Upper lobe of left lung (tissue), 4 donors: Measurements from ENCODE around the gene CYCS.

Source experiments
- EP300 ChIP-seq, 4 donors: sonication (generic); formaldehyde crosslinking; IDR thresholded peaks; one replicate each; pipeline ENCODE4 v1.5.1; 2017; ENCODE audit warnings: antibody characterized with exemption in 4 of 4, control low read depth in 2 of 4
- TF ChIP-seq, protein P1 (sequence below), 6 experiments: fragments of 450-650 bp in 4 of 6; fragments of 200-600 bp in 2 of 6; sonication (generic) in 2 of 6; IDR thresholded peaks; one replicate each; pipeline ENCODE4 v1.5.1; 2016 to 2019; ENCODE audit warnings: antibody characterized with exemption in 6 of 6

DNA sequence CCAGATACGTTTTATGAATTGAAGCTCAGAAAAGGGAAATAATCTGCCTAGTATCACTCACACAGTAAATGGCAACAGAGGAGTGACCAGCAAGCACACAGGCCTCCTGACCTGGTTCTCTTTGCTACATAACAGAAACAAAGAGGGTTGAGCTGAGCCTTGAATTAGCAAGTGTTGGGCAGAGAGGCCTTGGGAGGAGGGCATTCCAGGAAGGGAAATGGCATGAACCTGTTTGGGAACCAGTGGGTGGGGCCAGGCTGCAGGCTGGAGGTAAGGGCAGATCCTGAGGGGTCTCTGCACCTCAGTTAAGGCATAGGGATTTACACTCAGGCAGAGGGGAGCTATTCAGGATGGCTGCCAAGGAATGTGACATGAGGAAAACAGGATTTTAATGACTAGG is 24.8 kb upstream of the CYCS start:
- TF ChIP-seq EP300 (IDR thresholded peaks at IDR 0.05) = no peak
- TF ChIP-seq, protein P1, sequence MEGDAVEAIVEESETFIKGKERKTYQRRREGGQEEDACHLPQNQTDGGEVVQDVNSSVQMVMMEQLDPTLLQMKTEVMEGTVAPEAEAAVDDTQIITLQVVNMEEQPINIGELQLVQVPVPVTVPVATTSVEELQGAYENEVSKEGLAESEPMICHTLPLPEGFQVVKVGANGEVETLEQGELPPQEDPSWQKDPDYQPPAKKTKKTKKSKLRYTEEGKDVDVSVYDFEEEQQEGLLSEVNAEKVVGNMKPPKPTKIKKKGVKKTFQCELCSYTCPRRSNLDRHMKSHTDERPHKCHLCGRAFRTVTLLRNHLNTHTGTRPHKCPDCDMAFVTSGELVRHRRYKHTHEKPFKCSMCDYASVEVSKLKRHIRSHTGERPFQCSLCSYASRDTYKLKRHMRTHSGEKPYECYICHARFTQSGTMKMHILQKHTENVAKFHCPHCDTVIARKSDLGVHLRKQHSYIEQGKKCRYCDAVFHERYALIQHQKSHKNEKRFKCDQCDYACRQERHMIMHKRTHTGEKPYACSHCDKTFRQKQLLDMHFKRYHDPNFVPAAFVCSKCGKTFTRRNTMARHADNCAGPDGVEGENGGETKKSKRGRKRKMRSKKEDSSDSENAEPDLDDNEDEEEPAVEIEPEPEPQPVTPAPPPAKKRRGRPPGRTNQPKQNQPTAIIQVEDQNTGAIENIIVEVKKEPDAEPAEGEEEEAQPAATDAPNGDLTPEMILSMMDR (IDR thresholded peaks at IDR 0.05) = no peak
